PC-9 (cell line): ENCODE measurements around the gene CNTN5. TPM values are rescaled to one million over a fixed set of nuclear protein-coding genes. Genes with fewer than 3 reads are reported as not detected.

Experiments
- BruUV-seq: library from RNA; stranded (reverse); fragments of 400-500 nt; replicated peaks from 2 replicates; lab custom pipeline; 2021; lab: Mats Ljungman, UMichigan
- CTCF ChIA-PET: fragments of 300-600 bp; sonication (Branson Sonifier 250); formaldehyde crosslinking; loops from one replicate; lab custom pipeline; 2022; ENCODE audit warnings: antibody characterized with exemption; lab: Charles Lee
- POLR2A ChIA-PET: fragments of 300-600 bp; sonication (Branson Sonifier 250); formaldehyde crosslinking; loops from one replicate; lab custom pipeline; 2022; ENCODE audit warnings: antibody characterized with exemption; ENCODE audit not compliant: unreplicated experiment; lab: Charles Lee
- DNase-seq, 2 experiments: peaks; one replicate each; pipeline versions ENCODE4 v3.0.0 to v3.0.0-alpha.2; 2015 to 2022; ENCODE audit warnings: mixed read lengths in 1 of 2
- H2AFZ ChIP-seq: fragments of 200-600 bp; sonication (generic); 2 replicates; pipeline ENCODE4 v1.8.1; 2017; ENCODE audit warnings: antibody characterized with exemption
- H3F3A ChIP-seq: fragments of 200-600 bp; sonication (generic); 2 replicates; pipeline ENCODE4 v1.8.1; 2017; ENCODE audit warnings: antibody characterized with exemption, mild to moderate bottlenecking, low read depth; ENCODE audit not compliant: insufficient read depth
- H3K27ac ChIP-seq: fragments of 200-600 bp; sonication (generic); 2 replicates; pipeline ENCODE4 v1.6.1; 2016; ENCODE audit warnings: mixed run types
- H3K27me3 ChIP-seq: fragments of 200-600 bp; sonication (generic); 2 replicates; pipeline ENCODE4 v1.6.1; 2016; ENCODE audit warnings: low read depth, mixed run types; ENCODE audit not compliant: insufficient read depth
- H3K36me3 ChIP-seq: fragments of 200-600 bp; sonication (generic); 2 replicates; pipeline ENCODE4 v1.6.1; 2016; ENCODE audit warnings: low read depth, mixed run types
- H3K4me1 ChIP-seq: fragments of 200-600 bp; sonication (generic); replicated peaks from 2 replicates; pipeline ENCODE4 v1.6.1; 2016; ENCODE audit warnings: mixed run types; ENCODE audit not compliant: insufficient read depth
- H3K4me2 ChIP-seq: fragments of 200-600 bp; sonication (generic); 2 replicates; pipeline ENCODE4 v1.6.1; 2017; ENCODE audit warnings: mixed run types
- H3K4me3 ChIP-seq: fragments of 200-600 bp; sonication (generic); 2 replicates; pipeline ENCODE4 v1.6.1; 2016; ENCODE audit warnings: mixed run types
- H3K79me2 ChIP-seq: fragments of 200-600 bp; sonication (generic); 2 replicates; pipeline ENCODE4 v1.6.1; 2017; ENCODE audit warnings: low read depth, mixed run types
- H3K9me2 ChIP-seq: fragments of 200-600 bp; sonication (generic); 2 replicates; pipeline ENCODE4 v1.8.1; 2017; ENCODE audit warnings: mild to moderate bottlenecking; ENCODE audit not compliant: insufficient read depth
- H3K9me3 ChIP-seq: fragments of 200-600 bp; sonication (generic); 2 replicates; pipeline ENCODE4 v1.8.1; 2016; ENCODE audit warnings: low read depth; ENCODE audit not compliant: insufficient read depth
- H4K20me1 ChIP-seq: fragments of 200-600 bp; sonication (generic); 2 replicates; pipeline ENCODE4 v1.8.1; 2017; ENCODE audit not compliant: insufficient read depth
- EZH2 ChIP-seq: fragments of 200-600 bp; sonication (generic); IDR thresholded peaks from 2 replicates; pipeline ENCODE4 v1.8.0; 2017; ENCODE audit warnings: antibody characterized with exemption, low read depth
- intact Hi-C: fragments of 100-400 bp; cut with micrococcal nuclease; formaldehyde crosslinking; loops from one replicate; pipeline ENCODE4 v1.10.0; 2022; ENCODE audit not compliant: unreplicated experiment
- total RNA-seq: library from RNA; stranded (reverse); gene quantifications from 2 replicates; pipeline ENCODE4 v1.2.3, GENCODE V29; 2021
- TF ChIP-seq, protein P1 (sequence below): fragments of 200-600 bp; sonication (generic); conservative IDR thresholded peaks from 2 replicates; pipeline ENCODE4 v1.6.1; 2017; ENCODE audit warnings: mixed run types, antibody characterized with exemption, mild to moderate bottlenecking, moderate library complexity

The CNTN5 gene
- total RNA-seq, 1 experiment from 2014 or later: not detected

DNA sequence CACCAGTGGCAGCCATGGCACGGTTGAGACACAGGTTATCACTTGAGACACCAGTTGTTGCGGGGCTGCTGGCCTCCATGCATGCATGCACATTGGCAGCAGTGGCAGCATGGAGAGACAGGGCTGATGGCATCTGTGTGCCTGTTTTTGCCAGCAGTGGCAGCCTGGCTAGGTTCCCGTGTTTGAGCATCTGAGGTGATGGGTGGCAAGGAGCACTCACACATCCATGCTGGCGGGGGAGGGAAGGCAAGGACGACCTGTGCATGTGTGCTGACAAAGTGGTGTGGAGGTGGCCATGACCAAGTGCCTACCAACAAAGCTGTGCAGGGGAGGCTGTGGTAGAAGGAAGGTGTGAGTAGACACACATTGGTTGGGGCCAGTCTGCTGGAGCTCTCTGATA, 133.5 kb downstream of the CNTN5 start:
- ChIA-PET CTCF (no interaction called here), POLR2A (no interaction called here)
- intact Hi-C loops: no loop called here
- H3K27me3 ChIP-seq: no peaks in the 10 kb centered on the region
- no peak for TF ChIP-seq EZH2
- TF ChIP-seq, protein P1, sequence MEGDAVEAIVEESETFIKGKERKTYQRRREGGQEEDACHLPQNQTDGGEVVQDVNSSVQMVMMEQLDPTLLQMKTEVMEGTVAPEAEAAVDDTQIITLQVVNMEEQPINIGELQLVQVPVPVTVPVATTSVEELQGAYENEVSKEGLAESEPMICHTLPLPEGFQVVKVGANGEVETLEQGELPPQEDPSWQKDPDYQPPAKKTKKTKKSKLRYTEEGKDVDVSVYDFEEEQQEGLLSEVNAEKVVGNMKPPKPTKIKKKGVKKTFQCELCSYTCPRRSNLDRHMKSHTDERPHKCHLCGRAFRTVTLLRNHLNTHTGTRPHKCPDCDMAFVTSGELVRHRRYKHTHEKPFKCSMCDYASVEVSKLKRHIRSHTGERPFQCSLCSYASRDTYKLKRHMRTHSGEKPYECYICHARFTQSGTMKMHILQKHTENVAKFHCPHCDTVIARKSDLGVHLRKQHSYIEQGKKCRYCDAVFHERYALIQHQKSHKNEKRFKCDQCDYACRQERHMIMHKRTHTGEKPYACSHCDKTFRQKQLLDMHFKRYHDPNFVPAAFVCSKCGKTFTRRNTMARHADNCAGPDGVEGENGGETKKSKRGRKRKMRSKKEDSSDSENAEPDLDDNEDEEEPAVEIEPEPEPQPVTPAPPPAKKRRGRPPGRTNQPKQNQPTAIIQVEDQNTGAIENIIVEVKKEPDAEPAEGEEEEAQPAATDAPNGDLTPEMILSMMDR: no peak
- H3K79me2 ChIP-seq: no peaks in the 10 kb centered on the region
- no peak overlapping the region for H3K4me3 ChIP-seq
- no peak overlapping the region for H3K27ac ChIP-seq
- H3K36me3 ChIP-seq: no peaks in the 10 kb centered on the region
- no peaks in the 10 kb centered on the region for H3K9me2 ChIP-seq
- no TSS peak for BruUV-seq
- H3K4me2 ChIP-seq: no peak overlapping the region
- H3K4me1 ChIP-seq: no peaks in the 10 kb centered on the region
- H4K20me1 ChIP-seq: no peaks in the 10 kb centered on the region
- H3K9me3 ChIP-seq: no peaks in the 10 kb centered on the region
- H2AFZ ChIP-seq: no peak overlapping the region
- H3F3A ChIP-seq: no peaks in the 10 kb centered on the region
- DNase-seq: no peak

DNA sequence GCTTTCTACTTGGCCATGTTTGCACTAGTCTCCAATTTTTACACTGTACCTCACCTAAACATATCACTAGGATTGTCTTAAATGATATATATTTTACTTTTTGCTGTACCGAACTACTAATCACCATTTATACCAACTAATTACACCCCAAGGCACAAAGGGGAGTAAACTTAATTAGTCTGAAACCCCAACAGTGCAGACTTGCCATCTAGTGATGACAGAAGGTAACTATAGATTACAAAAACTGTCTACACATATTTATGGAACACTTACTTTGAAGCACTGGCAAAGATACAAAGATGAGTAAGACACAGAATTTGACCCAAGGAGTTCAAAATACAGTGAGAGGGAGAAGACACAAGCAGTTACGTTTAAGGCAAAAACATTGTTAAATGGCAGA, 139.7 kb downstream of the CNTN5 start:
- ChIA-PET POLR2A (no interaction called here), CTCF (no interaction called here)
- no peak overlapping the region for H3K4me2 ChIP-seq
- H3K79me2 ChIP-seq: no peaks in the 10 kb centered on the region
- no peaks in the 10 kb centered on the region for H3K9me3 ChIP-seq
- no peaks in the 10 kb centered on the region for H3K9me2 ChIP-seq
- no peak overlapping the region for H3K4me3 ChIP-seq
- no peak for DNase-seq
- intact Hi-C loops: no loop called here
- no peaks in the 10 kb centered on the region for H3K4me1 ChIP-seq
- no peaks in the 10 kb centered on the region for H3K36me3 ChIP-seq
- H3K27me3 ChIP-seq: no peaks in the 10 kb centered on the region
- BruUV-seq: no TSS peak
- no peak overlapping the region for H3K27ac ChIP-seq
- TF ChIP-seq, protein P1: no peak
- TF ChIP-seq EZH2: no peak
- no peaks in the 10 kb centered on the region for H4K20me1 ChIP-seq
- H2AFZ ChIP-seq: no peak overlapping the region
- no peaks in the 10 kb centered on the region for H3F3A ChIP-seq

DNA sequence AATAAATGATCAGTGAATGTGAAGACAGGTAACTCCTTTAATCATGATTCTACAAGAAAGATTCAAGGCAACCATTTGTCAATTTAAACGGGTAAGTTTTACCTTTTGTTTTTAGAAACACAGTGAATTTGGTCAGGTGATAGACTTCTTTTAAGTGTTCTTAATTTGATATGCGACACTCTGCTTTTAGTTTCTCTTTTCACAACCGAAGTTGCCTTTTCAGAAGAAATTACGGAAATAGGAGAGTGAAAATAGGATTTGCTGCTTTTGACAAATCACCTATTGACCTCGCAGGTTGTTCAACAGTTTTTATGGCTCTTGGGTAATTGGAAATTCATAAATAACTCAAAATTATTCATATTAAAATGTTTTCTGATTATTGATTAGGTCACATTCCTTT, 142.1 kb downstream of the CNTN5 start:
- TF ChIP-seq, protein P1: no peak
- no peak for TF ChIP-seq EZH2

More for the DNA sequence above, 142.1 kb downstream of the CNTN5 start:
- no peaks in the 10 kb centered on the region for H3F3A ChIP-seq
- H3K9me3 ChIP-seq: no peaks in the 10 kb centered on the region
- H3K9me2 ChIP-seq: no peaks in the 10 kb centered on the region
- no peak overlapping the region for H3K27ac ChIP-seq
- no peak overlapping the region for H3K4me3 ChIP-seq
- H3K79me2 ChIP-seq: no peaks in the 10 kb centered on the region
- no peak overlapping the region for H2AFZ ChIP-seq
- ChIA-PET POLR2A (no interaction called here), CTCF (no interaction called here)
- H4K20me1 ChIP-seq: no peaks in the 10 kb centered on the region
- no peaks in the 10 kb centered on the region for H3K4me1 ChIP-seq
- no peaks in the 10 kb centered on the region for H3K36me3 ChIP-seq
- DNase-seq: no peak
- intact Hi-C loops: no loop called here
- BruUV-seq: no TSS peak
- H3K27me3 ChIP-seq: no peaks in the 10 kb centered on the region
- H3K4me2 ChIP-seq: no peak overlapping the region
